GM19099 (cell line): ENCODE results near the gene IGFBP5.

Experiments
- POLR2A ChIP-seq: IDR thresholded peaks from 3 replicates; pipeline ENCODE4 v1.6.1; 2011; ENCODE audit warnings: low read depth; ENCODE audit not compliant: insufficient read length; ENCODE audit errors: extremely low read depth

Gene IGFBP5, protein sequence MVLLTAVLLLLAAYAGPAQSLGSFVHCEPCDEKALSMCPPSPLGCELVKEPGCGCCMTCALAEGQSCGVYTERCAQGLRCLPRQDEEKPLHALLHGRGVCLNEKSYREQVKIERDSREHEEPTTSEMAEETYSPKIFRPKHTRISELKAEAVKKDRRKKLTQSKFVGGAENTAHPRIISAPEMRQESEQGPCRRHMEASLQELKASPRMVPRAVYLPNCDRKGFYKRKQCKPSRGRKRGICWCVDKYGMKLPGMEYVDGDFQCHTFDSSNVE

DNA sequence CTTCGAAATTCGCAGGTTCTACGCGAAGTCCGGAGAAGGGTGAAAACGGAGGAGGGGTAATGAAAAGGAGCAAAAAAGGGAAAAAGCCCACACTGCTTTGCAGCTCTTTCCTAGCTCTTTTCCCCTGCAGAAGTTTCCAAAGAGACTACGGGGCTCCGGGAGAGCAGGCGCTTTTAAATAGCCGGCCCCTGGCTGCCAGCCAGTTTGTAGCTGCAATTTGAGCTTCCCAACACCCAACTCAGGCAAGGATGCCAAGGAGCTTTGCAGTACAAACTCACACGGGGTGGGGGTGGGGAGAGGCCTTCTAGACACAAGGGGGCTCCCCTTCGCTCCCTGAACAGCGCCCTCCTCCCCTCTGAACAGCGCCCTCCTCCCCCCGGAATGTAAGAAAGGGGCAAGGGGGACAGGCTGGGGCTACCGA is at the start of gene IGFBP5:
TSS of gene IGFBP5 (minus strand) at position 149 of the 421 bp plus-strand sequence. CDS start 774 bp downstream, outside the sequence.
- no peak for TF ChIP-seq POLR2A

- TF ChIP-seq POLR2A, result no peak
Observed at GRCh38 chr2:216743781-216744180, 48.4 kb upstream of the IGFBP5 start.

- no peak for TF ChIP-seq POLR2A
Observed at GRCh38 chr2:216742411-216742810, 47.1 kb upstream of the IGFBP5 start.

DNA sequence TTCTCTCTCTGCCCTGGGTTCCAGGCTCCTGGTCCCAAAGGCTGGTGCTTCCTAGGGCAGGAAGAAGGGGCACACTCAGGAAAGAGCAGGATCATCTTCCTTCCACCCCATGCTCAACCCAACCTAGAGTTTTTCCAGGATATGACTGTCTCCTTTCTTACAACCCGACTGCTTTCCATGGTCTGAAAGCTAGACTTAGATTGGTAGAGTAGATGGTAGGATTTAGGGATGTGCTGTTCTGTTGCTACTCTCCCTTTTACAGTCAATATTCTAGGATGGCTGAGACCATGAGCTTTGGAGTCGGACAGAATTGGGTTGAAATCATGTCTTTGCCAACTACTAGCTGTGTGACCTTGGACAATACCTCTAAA is 45.9 kb upstream of the IGFBP5 start:
- TF ChIP-seq POLR2A, result no peak

DNA sequence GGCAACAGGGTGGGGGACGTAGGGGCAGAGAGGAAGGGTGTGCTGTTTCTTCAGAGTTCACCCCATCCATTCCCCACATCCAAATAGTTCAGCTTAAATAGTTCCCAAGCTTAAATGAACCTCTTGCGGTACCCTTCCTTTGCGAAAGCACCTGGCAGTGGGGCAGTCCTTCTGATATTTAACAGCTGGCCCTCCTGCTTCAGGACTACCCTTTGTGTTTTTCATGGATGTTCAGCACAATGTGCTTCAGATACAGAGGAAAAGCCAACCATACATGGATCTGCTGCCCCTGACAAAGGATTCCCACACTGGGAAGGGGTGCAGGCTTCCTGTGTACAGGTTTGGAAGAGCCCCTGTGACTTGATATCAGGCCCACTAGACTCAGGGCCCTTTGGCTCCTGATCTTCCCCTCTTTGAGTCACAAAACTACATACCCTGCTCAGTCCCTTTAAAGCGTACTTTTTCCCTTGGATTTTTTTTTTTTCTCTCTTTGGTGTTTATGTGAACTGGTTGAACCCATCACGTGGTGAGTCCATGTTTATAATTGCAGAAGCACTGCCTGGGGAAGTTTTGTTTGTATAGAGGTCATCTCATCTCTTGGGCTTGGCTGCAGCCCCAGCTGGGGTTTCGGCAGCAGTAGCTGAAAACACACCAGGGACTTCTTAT is 45.3 kb upstream of the IGFBP5 start:
- TF ChIP-seq POLR2A, result no peak

- TF ChIP-seq POLR2A, result no peak
Observed at GRCh38 chr2:216739035-216739434, 43.7 kb upstream of the IGFBP5 start.

- TF ChIP-seq POLR2A, result no peak
Observed at GRCh38 chr2:216737676-216738075, 42.3 kb upstream of the IGFBP5 start.

GRCh38 chr2:216736326-216736725 is 41.0 kb upstream of the IGFBP5 start:
- no peak for TF ChIP-seq POLR2A

GRCh38 chr2:216735668-216736067 is 40.3 kb upstream of the IGFBP5 start:
- no peak for TF ChIP-seq POLR2A

- no peak for TF ChIP-seq POLR2A
Observed at GRCh38 chr2:216735086-216735485, 39.7 kb upstream of the IGFBP5 start.

DNA sequence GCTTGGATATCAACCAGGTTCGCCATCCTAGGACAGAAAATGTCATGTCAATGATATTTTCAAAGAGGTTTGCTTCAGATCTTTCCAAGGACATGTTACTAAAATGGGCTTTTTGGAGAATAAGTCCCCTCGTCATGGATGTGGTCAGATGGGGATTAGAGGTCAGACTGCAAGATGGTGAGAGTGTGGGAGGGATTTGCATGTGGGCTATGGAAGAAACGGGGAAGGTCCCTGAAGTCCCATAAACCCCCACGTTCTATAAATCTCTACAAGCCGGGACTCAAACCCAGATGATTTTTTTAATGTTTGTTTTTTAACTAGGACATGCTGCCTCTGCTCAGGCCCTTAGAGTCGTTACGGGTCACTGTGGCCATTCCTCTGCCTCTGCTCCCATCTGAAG is 37.7 kb upstream of the IGFBP5 start:
- TF ChIP-seq POLR2A, result no peak

DNA sequence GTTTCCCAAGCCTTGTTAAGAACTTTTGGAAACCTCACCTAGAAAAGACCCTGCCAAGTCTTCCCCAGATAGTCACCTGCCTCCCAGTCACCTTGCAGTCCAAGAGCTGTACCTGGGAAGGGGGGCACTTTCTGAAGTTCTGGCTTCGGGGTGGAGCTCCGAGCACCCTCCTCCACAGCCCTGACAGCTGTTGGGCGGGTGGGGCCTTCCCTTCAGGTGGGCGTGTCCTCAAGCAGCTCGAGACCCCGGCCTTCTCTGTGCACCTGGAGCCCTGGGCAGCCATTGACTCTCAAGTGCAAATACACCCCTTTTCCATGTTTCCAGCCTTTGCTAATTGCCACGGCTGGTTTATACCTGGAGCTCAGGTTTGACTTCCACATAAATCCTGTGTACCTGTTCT is 37.0 kb upstream of the IGFBP5 start:
- TF ChIP-seq POLR2A, result no peak

- TF ChIP-seq POLR2A, result no peak
Observed at GRCh38 chr2:216731465-216731864, 36.1 kb upstream of the IGFBP5 start.

DNA sequence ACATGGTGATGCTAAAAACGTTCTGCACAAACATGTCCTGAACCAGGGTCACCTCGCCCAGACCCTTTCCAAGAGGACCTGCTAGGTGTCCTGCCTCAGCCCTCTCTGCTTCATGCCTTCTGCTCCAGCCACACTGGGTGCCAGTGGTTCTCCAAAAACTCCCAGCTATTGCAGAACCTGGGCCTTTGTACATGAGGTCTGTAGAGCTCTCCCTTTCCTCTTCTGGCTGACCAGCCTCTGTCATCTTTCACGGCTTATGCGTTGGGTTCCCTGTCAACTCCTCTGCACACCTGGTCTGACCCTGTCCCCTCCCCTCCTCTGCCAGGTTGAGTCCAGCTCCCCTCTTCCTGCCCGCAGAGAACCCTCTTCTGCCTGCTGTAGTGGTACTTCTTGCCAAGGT is 35.5 kb upstream of the IGFBP5 start:
- TF ChIP-seq POLR2A, result no peak

GRCh38 chr2:216727346-216728122 is 32.2 kb upstream of the IGFBP5 start:
- no peak for TF ChIP-seq POLR2A

DNA sequence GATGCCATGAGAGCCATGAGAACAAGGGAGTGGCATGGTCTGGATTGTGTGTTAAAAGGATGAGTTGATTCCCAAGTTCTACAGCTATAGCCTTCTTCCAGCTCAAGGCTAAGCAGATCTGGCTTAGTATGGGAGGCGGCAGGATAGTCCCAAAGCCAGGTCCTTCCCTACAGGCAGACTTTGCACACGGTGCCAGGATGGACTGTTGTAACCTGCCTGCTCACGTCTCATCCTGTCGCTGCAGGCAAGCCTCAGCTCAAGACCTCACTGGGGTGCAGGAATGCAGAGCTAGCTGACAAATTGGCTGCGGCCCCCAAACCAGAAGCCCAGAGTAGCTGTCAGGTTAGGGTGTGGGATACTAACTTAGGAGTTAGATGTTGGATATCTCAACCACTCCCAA is 28.8 kb upstream of the IGFBP5 start:
- TF ChIP-seq POLR2A, result no peak
